ENCODE measurements around the gene MCM8. TPM values are rescaled to one million over a fixed set of nuclear protein-coding genes. Genes with fewer than 3 reads are reported as not detected.

MCM8 gene
- total RNA-seq, 1 experiment from 2014 or later: 12.4 TPM

DNA sequence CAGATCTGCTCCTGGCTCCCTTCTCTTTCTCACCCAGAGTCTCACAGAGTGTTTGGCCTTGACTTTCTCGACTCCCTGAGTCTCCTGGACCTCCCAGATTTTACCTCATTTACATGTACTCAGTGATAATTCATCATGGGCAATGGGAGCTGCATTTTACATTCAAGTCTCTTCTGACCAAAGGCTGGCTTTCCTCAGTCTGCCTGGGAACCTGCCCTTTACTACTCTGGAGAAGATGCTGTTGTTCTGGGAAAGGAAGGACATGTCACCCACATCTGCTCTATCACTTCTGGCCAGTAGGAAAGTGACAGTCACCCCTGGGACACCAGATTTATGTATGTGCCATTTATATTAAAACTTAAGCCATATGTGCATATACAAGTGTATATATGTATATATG is 96.0 kb downstream of the MCM8 start:
- H3K27me3 Mint-ChIP-seq (ENCODE audit: insufficient read depth, unreplicated experiment): no peaks in the 10 kb centered on the region
- TF ChIP-seq, protein P1, sequence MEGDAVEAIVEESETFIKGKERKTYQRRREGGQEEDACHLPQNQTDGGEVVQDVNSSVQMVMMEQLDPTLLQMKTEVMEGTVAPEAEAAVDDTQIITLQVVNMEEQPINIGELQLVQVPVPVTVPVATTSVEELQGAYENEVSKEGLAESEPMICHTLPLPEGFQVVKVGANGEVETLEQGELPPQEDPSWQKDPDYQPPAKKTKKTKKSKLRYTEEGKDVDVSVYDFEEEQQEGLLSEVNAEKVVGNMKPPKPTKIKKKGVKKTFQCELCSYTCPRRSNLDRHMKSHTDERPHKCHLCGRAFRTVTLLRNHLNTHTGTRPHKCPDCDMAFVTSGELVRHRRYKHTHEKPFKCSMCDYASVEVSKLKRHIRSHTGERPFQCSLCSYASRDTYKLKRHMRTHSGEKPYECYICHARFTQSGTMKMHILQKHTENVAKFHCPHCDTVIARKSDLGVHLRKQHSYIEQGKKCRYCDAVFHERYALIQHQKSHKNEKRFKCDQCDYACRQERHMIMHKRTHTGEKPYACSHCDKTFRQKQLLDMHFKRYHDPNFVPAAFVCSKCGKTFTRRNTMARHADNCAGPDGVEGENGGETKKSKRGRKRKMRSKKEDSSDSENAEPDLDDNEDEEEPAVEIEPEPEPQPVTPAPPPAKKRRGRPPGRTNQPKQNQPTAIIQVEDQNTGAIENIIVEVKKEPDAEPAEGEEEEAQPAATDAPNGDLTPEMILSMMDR (IDR thresholded peaks at IDR 0.05; ENCODE audit: unreplicated experiment): no peak
- intact Hi-C loops (cut with micrococcal nuclease): no loop called here
- BruUV-seq (replicated peaks): no TSS peak
- H3K9me3 Mint-ChIP-seq (ENCODE audit: unreplicated experiment): no peaks in the 10 kb centered on the region
- no peak overlapping the region for H3K4me3 Mint-ChIP-seq (ENCODE audit: unreplicated experiment)
- no peak for DNase-seq (ENCODE audit: unreplicated experiment)
- POLR2A ChIA-PET: interaction anchor here (0.9 to 1.2 kb wide), 2 partner anchors 8 to 21 kb away, joined by 3 to 5 read pairs; no protein-coding TSS in a partner anchor
- CTCF ChIA-PET: interaction anchor here (0.6 kb wide), 1 partner anchor 44 kb away, joined by 3 read pairs; no protein-coding TSS in a partner anchor
- H3K4me1 Mint-ChIP-seq (ENCODE audit: insufficient read depth, unreplicated experiment): no peaks in the 10 kb centered on the region
- no peak overlapping the region for H3K27ac Mint-ChIP-seq (ENCODE audit: low read depth, unreplicated experiment)
- H3K36me3 Mint-ChIP-seq (ENCODE audit: insufficient read depth, unreplicated experiment): peaks cover 35% of the 10 kb centered on the region

DNA sequence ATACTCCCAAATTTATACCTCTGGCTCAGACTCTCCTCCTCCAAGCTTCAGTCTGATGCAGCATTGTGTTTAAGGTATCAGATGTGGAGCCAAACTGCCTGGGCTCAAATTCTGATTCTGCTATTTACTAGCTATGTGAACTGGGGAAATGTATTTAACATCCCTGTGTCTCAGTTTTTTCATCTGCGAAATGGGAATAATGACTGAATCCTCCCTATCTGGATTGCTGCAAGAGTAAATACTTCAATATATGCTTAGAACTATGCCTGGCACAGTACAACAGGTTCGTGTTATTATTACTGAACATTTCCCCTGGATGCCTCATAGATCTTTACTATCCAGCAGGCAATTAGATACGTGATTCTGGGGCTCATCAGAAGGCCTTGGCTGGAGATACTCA is 97.9 kb downstream of the MCM8 start:
- BruUV-seq (replicated peaks): no TSS peak
- DNase-seq (ENCODE audit: unreplicated experiment): no peak
- Mint-ChIP-seq H3K27me3 (ENCODE audit: insufficient read depth, unreplicated experiment) (no peaks in the 10 kb centered on the region), H3K27ac (ENCODE audit: low read depth, unreplicated experiment) (no peak overlapping the region), H3K36me3 (ENCODE audit: insufficient read depth, unreplicated experiment) (peaks cover 26% of the 10 kb centered on the region), H3K4me1 (ENCODE audit: insufficient read depth, unreplicated experiment) (peaks cover 7% of the 10 kb centered on the region), H3K4me3 (ENCODE audit: unreplicated experiment) (no peak overlapping the region), H3K9me3 (ENCODE audit: unreplicated experiment) (no peaks in the 10 kb centered on the region)
- ChIA-PET CTCF (interaction anchor here (2.1 kb wide), 1 partner anchor 14 kb away, joined by 8 read pairs; no protein-coding TSS in a partner anchor), POLR2A (interaction anchor here (1.1 kb wide), 1 partner anchor 12 kb away, joined by 4 read pairs; no protein-coding TSS in a partner anchor)
- TF ChIP-seq, protein P1 (IDR thresholded peaks at IDR 0.05; ENCODE audit: unreplicated experiment): no peak
- intact Hi-C loops (cut with micrococcal nuclease): no loop called here

Other genes with a start within 250 kb of the MCM8 start
- 2.3 and 3.3 TPM in 2 replicates for gene SHLD1, start 200.3 kb upstream of the MCM8 start, total RNA-seq (2022)
- gene CHGB, start 39.1 kb upstream of the MCM8 start, total RNA-seq (2022): 9.3 and 10.0 TPM in 2 replicates
- 31.0 and 44.9 TPM in 2 replicates for gene TRMT6, start 119 bp upstream of the MCM8 start, total RNA-seq (2022)
- gene CRLS1, start 55.5 kb downstream of the MCM8 start, total RNA-seq (2022): 52.4 and 54.5 TPM in 2 replicates
- gene LRRN4, start 103.4 kb downstream of the MCM8 start, total RNA-seq (2022): not detected in 2 replicates
- 25.5 and 43.1 TPM in 2 replicates for gene FERMT1, start 172.4 kb downstream of the MCM8 start, total RNA-seq (2022)